Testis (tissue), 3 donors: ENCODE data around the gene BACH1. TPM values are rescaled to one million over a fixed set of nuclear protein-coding genes. Genes with fewer than 3 reads are reported as not detected.

Experiments
- DNase-seq: peaks from one replicate; pipeline ENCODE4 v3.0.0-alpha.2; 2019
- H3K27ac ChIP-seq, 2 donors: fragments of 200-600 bp; sonication (generic); one replicate each; pipeline ENCODE4 v1.5.1; 2019
- H3K27me3 ChIP-seq: fragments of 200-600 bp; sonication (generic); one replicate; pipeline ENCODE4 v1.5.1; 2019
- H3K36me3 ChIP-seq: fragments of 200-600 bp; sonication (generic); one replicate; pipeline ENCODE4 v1.5.1; 2017; ENCODE audit warnings: low read depth; ENCODE audit errors: missing control alignments
- H3K4me1 ChIP-seq: fragments of 200-600 bp; sonication (generic); one replicate; pipeline ENCODE4 v1.5.1; 2019
- H3K4me3 ChIP-seq, 2 donors: fragments of 200-600 bp; sonication (generic); one replicate each; pipeline ENCODE4 v1.5.1; 2017 to 2019
- H3K9me3 ChIP-seq: fragments of 200-600 bp; sonication (generic); one replicate; pipeline ENCODE4 v1.5.1; 2017
- CTCF ChIP-seq, 3 experiments: fragments of 450-650 bp in 2 of 3; fragments of 200-600 bp in 1 of 3; sonication (generic) in 1 of 3; IDR thresholded peaks; one replicate each; pipeline ENCODE4 v1.5.1; 2016 to 2019; ENCODE audit warnings: antibody characterized with exemption in 3 of 3, mild to moderate bottlenecking in 2 of 3, moderate library complexity in 1 of 3
- POLR2A ChIP-seq: fragments of 450-650 bp; IDR thresholded peaks from one replicate; pipeline ENCODE4 v1.6.1; 2017; ENCODE audit warnings: antibody characterized with exemption, mild to moderate bottlenecking, moderate library complexity
- WGBS, 2 donors: methylation state at CpG; one replicate each; pipeline ENCODE4 v1.1.5; 2018; 5-methylcytosine and 5-hydroxymethylcytosine counted together
- intact Hi-C: fragments of 100-400 bp; cut with DNase I; formaldehyde crosslinking; loops from one replicate; pipeline ENCODE4 v1.15.1; 2023; ENCODE audit warnings: low total_unique reads
- polyA plus RNA-seq: library from polyadenylated mRNA; stranded (reverse); fragments of 350-450 nt; fragmentation: Illumina TruSeq; extraction: RNeasy Lipid Tissue Mini Kit (QIAGEN cat#74804); gene quantifications from one replicate; pipeline ENCODE4 v1.2.3, GENCODE V29; 2014; ENCODE audit warnings: low read depth, low replicate concordance; ENCODE audit not compliant: insufficient read depth
- total RNA-seq, 2 donors: library from RNA; depleted of rRNA; stranded (reverse); fragments of >200 nt; gene quantifications; one replicate each; pipeline ENCODE4 v1.2.3, GENCODE V29; 2016

Gene BACH1
- total and polyA plus RNA-seq, 3 donors from 2014 or later: 41.9 to 57.7 (median 43.9) TPM

GRCh38 chr21:29309703-29310102, 11.0 kb downstream of the BACH1 start:
- DNase-seq: no peak
- no peaks in the 10 kb centered on the region for H3K9me3 ChIP-seq
- 94 to 95% methylated on average over 2 of the region's 2 CpGs for WGBS, 2 donors
- intact Hi-C loops: no loop called here
- H3K27ac ChIP-seq: no peak overlapping the region
- TF ChIP-seq POLR2A (no peak), CTCF (IDR thresholded peaks at IDR 0.05) (no peak)
- no peaks in the 10 kb centered on the region for H3K27me3 ChIP-seq
- H3K4me1 ChIP-seq: peaks cover 10% of the 10 kb centered on the region
- H3K36me3 ChIP-seq: no peaks in the 10 kb centered on the region
- no peak overlapping the region for H3K4me3 ChIP-seq

DNA sequence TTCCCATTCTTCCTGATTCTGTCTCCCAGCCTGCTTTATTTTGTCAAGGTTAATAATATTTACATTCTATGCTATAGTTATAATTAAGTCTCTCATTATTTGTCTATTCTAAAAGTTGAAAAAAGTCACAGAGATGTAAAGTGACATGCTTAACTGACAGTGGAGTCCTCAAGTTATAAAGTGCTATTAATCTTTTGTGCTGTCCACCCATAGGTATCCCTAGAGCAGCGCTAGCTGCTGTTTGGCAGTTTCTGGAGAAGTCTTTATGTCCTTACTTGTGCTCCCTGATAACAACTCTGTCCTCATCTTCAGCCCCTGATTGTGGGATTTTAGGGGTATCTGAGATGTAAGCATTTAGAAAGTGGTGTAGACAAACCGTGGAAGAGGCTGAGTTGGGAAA, 13.1 kb downstream of the BACH1 start:
- no peak overlapping the region for H3K4me3 ChIP-seq
- H3K4me1 ChIP-seq: no peaks in the 10 kb centered on the region
- H3K27me3 ChIP-seq: no peaks in the 10 kb centered on the region
- intact Hi-C loops: no loop called here
- no peak for DNase-seq
- H3K9me3 ChIP-seq: no peaks in the 10 kb centered on the region
- no peak overlapping the region for H3K27ac ChIP-seq
- TF ChIP-seq CTCF (IDR thresholded peaks at IDR 0.05) (no peak), POLR2A (no peak)
- 88 to 96% methylated on average over 2 of the region's 2 CpGs for WGBS, 2 donors
- no peaks in the 10 kb centered on the region for H3K36me3 ChIP-seq

GRCh38 chr21:29312981-29313380, 14.3 kb downstream of the BACH1 start:
- TF ChIP-seq POLR2A: no peak
- no peak for TF ChIP-seq CTCF (IDR thresholded peaks at IDR 0.05)
- Histone ChIP-seq H3K27ac (no peak overlapping the region), H3K36me3 (no peaks in the 10 kb centered on the region), H3K4me3 (no peak overlapping the region), H3K4me1 (no peaks in the 10 kb centered on the region), H3K9me3 (no peaks in the 10 kb centered on the region), H3K27me3 (no peaks in the 10 kb centered on the region)
- no peak for DNase-seq
- intact Hi-C loops: no loop called here
- WGBS, 2 donors: 83 to 92% methylated on average over 7 of the region's 7 CpGs

DNA sequence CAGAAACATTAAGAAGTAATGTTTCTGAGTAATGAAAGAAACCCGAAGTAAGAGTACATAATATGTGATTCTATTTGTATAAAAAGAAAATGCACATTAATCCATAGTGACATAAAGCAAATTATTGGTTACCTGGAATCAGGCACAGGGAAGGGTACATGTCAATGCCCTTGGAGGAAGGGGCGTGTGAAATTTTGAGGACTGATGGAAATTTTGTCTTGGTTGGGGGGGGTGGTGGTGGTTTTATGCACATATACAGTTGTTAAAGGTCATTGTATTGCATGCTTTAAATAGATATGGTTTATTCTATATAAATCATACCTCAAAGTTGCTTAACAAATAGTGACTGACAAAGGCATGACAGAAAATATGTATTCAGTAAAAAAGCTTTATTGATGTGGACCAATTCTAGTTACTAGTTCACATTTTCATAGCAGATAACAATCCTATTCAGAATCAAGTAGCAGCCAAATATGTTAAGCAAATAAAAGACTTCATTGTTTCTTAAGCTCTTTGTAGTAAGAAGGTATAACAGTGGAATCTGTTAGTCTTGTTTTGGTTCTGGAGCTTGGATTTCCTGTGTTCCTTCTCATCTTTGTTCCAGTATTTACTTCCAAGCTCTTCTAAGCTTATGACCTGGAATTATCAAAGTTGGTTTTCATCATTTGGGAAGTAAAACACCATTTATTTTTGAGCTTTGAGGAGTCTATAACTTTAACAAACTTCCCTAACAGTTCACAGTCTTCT, 15.1 kb downstream of the BACH1 start:
- no peak overlapping the region for H3K27ac ChIP-seq
- intact Hi-C loops: no loop called here
- no peaks in the 10 kb centered on the region for H3K27me3 ChIP-seq
- 82 to 92% methylated on average over 2 of the region's 2 CpGs for WGBS, 2 donors
- DNase-seq: no peak
- H3K4me3 ChIP-seq: no peak overlapping the region
- H3K36me3 ChIP-seq: no peaks in the 10 kb centered on the region
- H3K9me3 ChIP-seq: no peaks in the 10 kb centered on the region
- TF ChIP-seq CTCF (IDR thresholded peaks at IDR 0.05) (no peak), POLR2A (no peak)
- no peaks in the 10 kb centered on the region for H3K4me1 ChIP-seq

DNA sequence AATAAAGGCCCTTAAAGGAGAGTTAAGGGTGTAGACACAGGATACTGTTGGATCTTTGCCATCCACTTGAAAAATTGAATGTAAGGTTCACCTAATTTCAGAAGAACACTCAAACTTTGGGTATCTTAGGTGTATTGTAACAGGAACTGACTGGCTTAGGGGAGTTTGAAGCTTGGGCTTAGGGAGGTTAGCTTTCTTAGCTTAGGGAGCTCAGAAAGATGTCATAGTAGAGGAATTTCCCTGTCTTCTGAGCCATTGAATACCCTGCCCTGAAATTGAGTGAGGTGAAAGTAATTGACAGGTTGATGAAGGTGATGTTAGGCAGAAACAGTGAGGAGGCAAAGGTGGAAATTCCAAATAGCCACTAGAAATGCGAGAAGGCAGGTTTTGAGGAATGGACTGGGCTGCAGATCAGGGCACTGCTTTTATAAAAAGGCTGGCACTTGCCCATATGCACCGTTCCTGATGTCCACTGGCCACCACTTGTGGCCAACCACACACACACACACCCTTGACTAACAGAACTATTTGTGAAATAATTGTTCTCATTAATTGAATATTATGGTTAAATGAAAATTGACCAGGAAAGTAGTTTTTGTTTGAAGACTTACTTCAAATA, 16.5 kb downstream of the BACH1 start:
- Histone ChIP-seq H3K27ac (no peak overlapping the region), H3K9me3 (no peaks in the 10 kb centered on the region), H3K4me1 (no peaks in the 10 kb centered on the region), H3K4me3 (no peak overlapping the region), H3K36me3 (no peaks in the 10 kb centered on the region), H3K27me3 (no peaks in the 10 kb centered on the region)
- TF ChIP-seq POLR2A: no peak
- no peak for TF ChIP-seq CTCF (IDR thresholded peaks at IDR 0.05)
- intact Hi-C loops: no loop called here
- WGBS, 2 donors: 65 to 69% methylated on average over 2 of the region's 2 CpGs
- DNase-seq: no peak
